ENCODE measurements around the gene GSTCD.
"Not testable (repeated sequence)": the region's sequence is repeated elsewhere in the genome, so short reads cannot be mapped to it uniquely, and the experiment has no call there.

Gene GSTCD

DNA sequence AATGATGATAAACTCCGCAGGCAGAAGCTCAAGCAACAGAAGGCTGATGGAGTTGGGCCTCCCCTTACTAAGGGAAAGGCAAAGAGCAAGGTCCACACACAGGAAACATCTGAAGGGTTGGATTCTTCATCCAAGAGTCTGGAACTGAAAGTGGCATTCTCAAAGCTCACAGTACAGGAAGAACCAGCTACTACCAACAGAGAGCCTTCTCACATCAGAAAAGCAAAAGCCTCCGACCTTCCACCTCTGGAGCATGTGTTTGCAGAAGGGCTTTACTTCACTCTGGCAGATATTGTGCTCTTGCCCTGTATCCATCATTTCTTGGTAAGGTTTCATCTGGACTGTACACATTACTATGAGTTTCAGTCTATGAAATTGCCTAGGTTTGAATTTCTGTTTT is 10.6 kb downstream of the GSTCD start:
- no peak overlapping the region for H3K4me3 ChIP-seq (ENCODE audit: low read depth in 1 of 2, low read length in 1 of 2)
- H3K4me1 ChIP-seq (ENCODE audit: control insufficient read depth in 1 of 2, insufficient read depth in 1 of 2, low read depth in 1 of 2, low read length in 1 of 2): peaks cover 15 to 16% of the 10 kb centered on the region in 2 experiments
- TF ChIP-seq, protein P1, sequence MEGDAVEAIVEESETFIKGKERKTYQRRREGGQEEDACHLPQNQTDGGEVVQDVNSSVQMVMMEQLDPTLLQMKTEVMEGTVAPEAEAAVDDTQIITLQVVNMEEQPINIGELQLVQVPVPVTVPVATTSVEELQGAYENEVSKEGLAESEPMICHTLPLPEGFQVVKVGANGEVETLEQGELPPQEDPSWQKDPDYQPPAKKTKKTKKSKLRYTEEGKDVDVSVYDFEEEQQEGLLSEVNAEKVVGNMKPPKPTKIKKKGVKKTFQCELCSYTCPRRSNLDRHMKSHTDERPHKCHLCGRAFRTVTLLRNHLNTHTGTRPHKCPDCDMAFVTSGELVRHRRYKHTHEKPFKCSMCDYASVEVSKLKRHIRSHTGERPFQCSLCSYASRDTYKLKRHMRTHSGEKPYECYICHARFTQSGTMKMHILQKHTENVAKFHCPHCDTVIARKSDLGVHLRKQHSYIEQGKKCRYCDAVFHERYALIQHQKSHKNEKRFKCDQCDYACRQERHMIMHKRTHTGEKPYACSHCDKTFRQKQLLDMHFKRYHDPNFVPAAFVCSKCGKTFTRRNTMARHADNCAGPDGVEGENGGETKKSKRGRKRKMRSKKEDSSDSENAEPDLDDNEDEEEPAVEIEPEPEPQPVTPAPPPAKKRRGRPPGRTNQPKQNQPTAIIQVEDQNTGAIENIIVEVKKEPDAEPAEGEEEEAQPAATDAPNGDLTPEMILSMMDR (IDR thresholded peaks at IDR 0.05): no peak
- H3K36me3 ChIP-seq: peaks cover 5% of the 10 kb centered on the region
- no peaks in the 10 kb centered on the region for H3K9me3 ChIP-seq
- no peak overlapping the region for H3K27ac ChIP-seq
- no peaks in the 10 kb centered on the region for H3K27me3 ChIP-seq

DNA sequence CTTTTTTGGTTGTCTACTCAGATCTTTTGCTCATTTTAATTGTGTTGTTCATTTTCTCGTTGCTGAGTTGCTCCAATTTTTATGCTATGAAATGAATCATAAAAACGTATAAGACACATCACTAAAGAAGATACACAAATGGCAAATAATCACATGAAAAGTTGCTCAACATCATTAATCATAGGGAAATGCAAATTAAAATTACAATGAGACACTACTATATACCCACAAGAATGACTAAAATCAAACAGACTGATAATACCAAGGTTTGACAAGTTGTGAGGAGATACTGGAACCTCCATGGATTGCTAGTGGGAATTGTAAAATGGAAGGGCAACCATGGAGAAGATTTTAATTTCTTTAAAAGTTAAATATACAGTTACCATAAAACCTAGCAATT is 17.0 kb downstream of the GSTCD start:
- Histone ChIP-seq H3K9me3 (no peaks in the 10 kb centered on the region), H3K4me1 (ENCODE audit: control insufficient read depth in 1 of 2, insufficient read depth in 1 of 2, low read depth in 1 of 2, low read length in 1 of 2) (no peaks in the 10 kb centered on the region), H3K27ac (no peak overlapping the region), H3K36me3 (no peaks in the 10 kb centered on the region), H3K27me3 (no peaks in the 10 kb centered on the region), H3K4me3 (ENCODE audit: low read depth in 1 of 2, low read length in 1 of 2) (no peak overlapping the region)
- TF ChIP-seq, protein P1 (IDR thresholded peaks at IDR 0.05): no peak

DNA sequence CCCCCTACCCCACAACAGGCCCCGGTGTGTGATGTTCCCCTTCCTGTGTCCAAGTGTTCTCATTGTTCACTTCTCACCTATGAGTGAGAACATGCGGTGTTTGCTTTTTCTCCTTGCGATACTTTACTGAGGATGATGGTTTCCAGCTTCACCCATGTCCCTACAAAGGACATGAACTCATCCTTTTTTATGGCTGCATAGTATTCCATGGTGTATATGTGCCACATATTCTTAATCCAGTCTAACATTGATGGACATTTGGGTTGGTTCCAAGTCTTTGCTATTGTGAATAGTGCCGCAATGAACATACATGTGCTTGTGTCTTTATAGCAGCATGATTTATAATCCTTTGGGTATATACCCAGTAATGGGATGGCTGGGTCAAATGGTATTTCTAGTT is 21.3 kb downstream of the GSTCD start:
- H3K9me3 ChIP-seq; H3K27me3 ChIP-seq; H3K36me3 ChIP-seq; H3K27ac ChIP-seq; H3K4me3 ChIP-seq (ENCODE audit: low read depth in 1 of 2, low read length in 1 of 2); H3K4me1 ChIP-seq (ENCODE audit: control insufficient read depth in 1 of 2, insufficient read depth in 1 of 2, low read depth in 1 of 2, low read length in 1 of 2): not testable (repeated sequence)

DNA sequence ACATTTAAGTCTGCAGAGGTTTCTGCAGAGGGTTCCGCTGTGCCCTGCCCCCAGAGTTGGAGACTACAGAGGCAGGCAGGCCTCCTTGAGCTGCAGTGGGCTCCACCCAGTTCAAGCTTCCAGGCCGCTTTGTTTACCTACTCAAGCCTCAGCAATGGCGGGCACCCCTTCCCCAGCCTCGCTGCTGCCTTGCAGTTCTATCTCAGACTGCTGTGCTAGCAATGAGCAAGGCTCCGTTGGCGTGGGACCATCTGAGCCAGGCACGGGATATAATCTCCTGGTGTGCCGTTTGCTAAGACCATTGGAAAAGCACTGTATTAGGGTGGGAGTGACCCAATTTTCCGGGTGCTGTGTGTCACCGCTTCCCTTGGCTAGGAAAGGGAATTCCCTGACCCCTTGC is 26.6 kb downstream of the GSTCD start:
- not testable (repeated sequence) for H3K4me3 ChIP-seq (ENCODE audit: low read depth in 1 of 2, low read length in 1 of 2); H3K9me3 ChIP-seq; H3K36me3 ChIP-seq; H3K27ac ChIP-seq; H3K4me1 ChIP-seq (ENCODE audit: control insufficient read depth in 1 of 2, insufficient read depth in 1 of 2, low read depth in 1 of 2, low read length in 1 of 2); H3K27me3 ChIP-seq

DNA sequence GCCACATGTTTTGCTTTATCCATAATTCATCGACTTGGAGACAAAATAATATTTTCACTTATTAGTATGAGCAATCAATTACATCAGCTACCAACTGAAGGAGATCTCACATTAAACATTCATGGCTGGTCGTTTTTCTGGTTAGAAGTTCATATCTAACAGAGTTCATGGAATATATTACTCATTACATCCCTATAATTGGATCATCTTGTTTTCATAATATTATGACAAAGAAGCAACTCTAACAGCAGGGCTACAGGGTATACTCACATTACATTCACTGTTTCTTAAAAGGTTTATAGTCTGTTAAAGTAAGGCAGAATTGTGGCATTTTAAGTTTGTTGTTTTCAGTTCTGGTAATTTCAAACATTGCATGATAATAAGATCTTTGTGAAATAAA is 33.0 kb downstream of the GSTCD start:
- Histone ChIP-seq H3K4me1 (ENCODE audit: control insufficient read depth in 1 of 2, insufficient read depth in 1 of 2, low read depth in 1 of 2, low read length in 1 of 2) (no peaks in the 10 kb centered on the region), H3K4me3 (ENCODE audit: low read depth in 1 of 2, low read length in 1 of 2) (no peak overlapping the region), H3K27me3 (no peaks in the 10 kb centered on the region), H3K9me3 (no peaks in the 10 kb centered on the region), H3K36me3 (no peaks in the 10 kb centered on the region), H3K27ac (no peak overlapping the region)
- TF ChIP-seq, protein P1 (IDR thresholded peaks at IDR 0.05): no peak

DNA sequence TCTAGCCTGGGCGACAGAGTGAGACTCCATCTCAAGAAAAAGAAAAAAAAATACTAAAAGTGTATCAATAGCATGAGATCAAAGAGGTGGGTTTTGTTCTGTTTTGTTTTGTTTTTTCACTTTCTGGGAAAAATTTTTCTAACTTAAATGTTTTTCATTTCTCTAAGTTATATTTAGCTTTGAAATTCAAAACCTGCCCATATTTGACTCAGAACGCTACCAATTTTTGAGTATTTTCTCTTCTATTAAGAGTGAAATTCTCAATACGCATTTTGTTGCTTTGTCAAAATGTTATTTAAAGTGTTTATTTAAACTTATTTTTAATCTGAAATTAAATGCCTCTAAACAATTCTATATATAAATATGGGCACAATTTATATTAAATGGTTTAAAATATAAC is 39.6 kb downstream of the GSTCD start:
- Histone ChIP-seq H3K36me3 (no peaks in the 10 kb centered on the region), H3K4me1 (ENCODE audit: control insufficient read depth in 1 of 2, insufficient read depth in 1 of 2, low read depth in 1 of 2, low read length in 1 of 2) (no peaks in the 10 kb centered on the region), H3K27ac (no peak overlapping the region), H3K27me3 (no peaks in the 10 kb centered on the region), H3K9me3 (no peaks in the 10 kb centered on the region), H3K4me3 (ENCODE audit: low read depth in 1 of 2, low read length in 1 of 2) (no peak overlapping the region)
- TF ChIP-seq, protein P1 (IDR thresholded peaks at IDR 0.05): no peak

DNA sequence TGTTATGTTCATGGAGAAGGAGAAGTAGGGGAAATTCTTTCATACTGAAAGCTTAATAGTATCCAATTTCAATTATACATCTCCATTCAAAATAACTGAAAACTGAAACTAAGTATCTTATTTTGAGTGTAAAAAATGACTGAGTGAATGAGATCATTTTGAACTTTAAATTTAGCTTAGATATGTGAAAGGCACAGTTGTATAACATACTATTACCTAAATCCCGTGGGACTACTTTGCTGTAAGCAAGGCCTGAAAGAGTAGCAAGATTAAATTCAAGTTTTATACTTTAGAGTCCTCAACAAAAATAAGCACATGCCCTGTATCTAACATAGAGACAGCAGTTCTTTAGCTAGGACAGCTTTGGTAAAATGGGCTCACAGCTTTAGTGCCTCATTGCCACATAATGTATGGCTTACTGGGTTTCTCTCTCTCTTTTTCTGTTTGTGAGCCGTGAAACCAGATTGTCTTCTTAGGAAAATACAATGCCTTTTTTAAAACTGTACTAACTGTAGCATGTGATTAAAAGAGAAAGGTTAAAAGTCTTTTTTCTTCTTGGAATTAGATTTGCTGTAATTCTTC is 43.2 kb downstream of the GSTCD start:
- no peaks in the 10 kb centered on the region for H3K4me1 ChIP-seq (ENCODE audit: control insufficient read depth in 1 of 2, insufficient read depth in 1 of 2, low read depth in 1 of 2, low read length in 1 of 2)
- TF ChIP-seq, protein P1 (IDR thresholded peaks at IDR 0.05): no peak
- no peaks in the 10 kb centered on the region for H3K36me3 ChIP-seq
- H3K4me3 ChIP-seq (ENCODE audit: low read depth in 1 of 2, low read length in 1 of 2): no peak overlapping the region
- no peaks in the 10 kb centered on the region for H3K27me3 ChIP-seq
- H3K9me3 ChIP-seq: no peaks in the 10 kb centered on the region
- H3K27ac ChIP-seq: no peak overlapping the region
